CD4-positive, CD25-positive, alpha-beta regulatory T cell (primary cell): Measurements from ENCODE around the gene SERTAD1. TPM values are rescaled to one million over a fixed set of nuclear protein-coding genes. Genes with fewer than 3 reads are reported as not detected.
"Not testable (repeated sequence)": the region's sequence is repeated elsewhere in the genome, so short reads cannot be mapped to it uniquely, and the experiment has no call there.

Experiments
- ATAC-seq, 2 donors: fragments of 150-1000 bp; cut with Tn5 transposase; one replicate each; pipeline ENCODE4 v1.10.0; 2021; ENCODE audit warnings: low read depth in 2 of 2, moderate number of reproducible peaks in 2 of 2, moderate library complexity in 1 of 2
- DNase-seq, 3 donors: peaks; one replicate each; pipeline versions ENCODE4 v3.0.0 to v3.0.0-alpha.2; 2012 to 2022; ENCODE audit warnings: mixed read lengths in 1 of 3
- H3K27ac ChIP-seq: one replicate; pipeline ENCODE4 v1.7.0; 2013; ENCODE audit warnings: mild to moderate bottlenecking, low read length; ENCODE audit not compliant: insufficient read depth, poor library complexity, severe bottlenecking
- H3K27me3 ChIP-seq: one replicate; pipeline ENCODE4 v1.7.0; 2013; ENCODE audit warnings: low read length; ENCODE audit not compliant: control insufficient read depth, insufficient read depth
- H3K36me3 ChIP-seq: one replicate; pipeline ENCODE4 v1.7.0; 2013; ENCODE audit warnings: mild to moderate bottlenecking, low read length, moderate library complexity; ENCODE audit not compliant: control insufficient read depth, insufficient read depth
- H3K4me1 ChIP-seq: 2 replicates; pipeline ENCODE4 v1.7.0; 2013; ENCODE audit warnings: mild to moderate bottlenecking, low read length; ENCODE audit not compliant: insufficient read depth, control insufficient read depth, poor library complexity, severe bottlenecking
- H3K4me3 ChIP-seq: one replicate; pipeline ENCODE4 v1.7.0; 2013; ENCODE audit warnings: low read depth, mild to moderate bottlenecking, low read length, moderate library complexity
- H3K9me3 ChIP-seq, 2 experiments: 1 replicate in 1 of 2; 2 replicates in 1 of 2; pipeline ENCODE4 v1.7.0; 2013; ENCODE audit warnings: low read length in 2 of 2, mild to moderate bottlenecking in 1 of 2, moderate library complexity in 1 of 2; ENCODE audit not compliant: control insufficient read depth in 2 of 2
- H3K27ac Mint-ChIP-seq, 3 donors: one replicate each; pipeline ENCODE4 v1.8.0; 2020 to 2022; ENCODE audit warnings: mild to moderate bottlenecking in 3 of 3, mixed read lengths in 3 of 3, moderate library complexity in 2 of 3
- H3K27me3 Mint-ChIP-seq: one replicate; pipeline ENCODE4 v1.8.0; 2022; ENCODE audit warnings: mild to moderate bottlenecking, mixed read lengths
- H3K36me3 Mint-ChIP-seq: one replicate; pipeline ENCODE4 v1.8.0; 2020; ENCODE audit warnings: mixed read lengths
- H3K4me1 Mint-ChIP-seq, 4 donors: one replicate each; pipeline ENCODE4 v1.8.0; 2020 to 2022; ENCODE audit warnings: mixed read lengths in 4 of 4, mild to moderate bottlenecking in 1 of 4
- H3K4me3 Mint-ChIP-seq, 4 donors: one replicate each; pipeline ENCODE4 v1.8.0; 2020 to 2022; ENCODE audit warnings: mild to moderate bottlenecking in 4 of 4, mixed read lengths in 4 of 4, moderate library complexity in 3 of 4
- H3K9me3 Mint-ChIP-seq, 7 donors: one replicate each; pipeline ENCODE4 v1.8.0; 2020 to 2022; ENCODE audit warnings: mixed read lengths in 7 of 7, mild to moderate bottlenecking in 3 of 7, moderate library complexity in 2 of 7
- polyA plus RNA-seq, 4 donors: library from polyadenylated mRNA; unstranded; fragments of 300-500 nt; fragmentation: Illumina TruSeq; gene quantifications; one replicate each; pipeline ENCODE4 v1.2.3, GENCODE V29; 2021
- total RNA-seq: library from RNA; stranded (reverse); gene quantifications from one replicate; pipeline ENCODE4 v1.2.3, GENCODE V29; 2022

SERTAD1 gene
- total and polyA plus RNA-seq, 5 donors from 2014 or later = 5.5 to 17.0 (median 6.1) TPM

- Mint-ChIP-seq H3K27ac (no peak overlapping the region), H3K4me1 (peaks cover 0 to 10% (median 4%) of the 10 kb centered on the region in 4 donors), H3K4me3 (no peak overlapping the region), H3K9me3 (no peaks in the 10 kb centered on the region), H3K27me3 (peaks cover 3% of the 10 kb centered on the region), H3K36me3 (no peaks in the 10 kb centered on the region)
- Histone ChIP-seq H3K27ac (no peak overlapping the region), H3K9me3 (no peaks in the 10 kb centered on the region), H3K4me3 (no peak overlapping the region), H3K36me3 (no peaks in the 10 kb centered on the region), H3K4me1 (peaks cover 3% of the 10 kb centered on the region), H3K27me3 (no peaks in the 10 kb centered on the region)
- DNase-seq (no peak), ATAC-seq (no peak)
Measured at GRCh38 chr19:40412866-40413265, 12.9 kb downstream of the SERTAD1 start.

- no peaks in the 10 kb centered on the region for H3K27me3 Mint-ChIP-seq
- no peaks in the 10 kb centered on the region for H3K9me3 Mint-ChIP-seq
- DNase-seq (no peak), ATAC-seq (no peak)
- no peaks in the 10 kb centered on the region for H3K36me3 Mint-ChIP-seq
- Histone ChIP-seq H3K9me3 (no peaks in the 10 kb centered on the region), H3K27me3 (no peaks in the 10 kb centered on the region), H3K4me1 (peaks cover 5% of the 10 kb centered on the region), H3K36me3 (no peaks in the 10 kb centered on the region), H3K4me3 (no peak overlapping the region), H3K27ac (no peak overlapping the region)
- no peak overlapping the region for H3K27ac Mint-ChIP-seq
- peaks cover 0 to 10% (median 4%) of the 10 kb centered on the region in 4 donors for H3K4me1 Mint-ChIP-seq
- no peak overlapping the region for H3K4me3 Mint-ChIP-seq
Measured at GRCh38 chr19:40411958-40412499, 13.8 kb downstream of the SERTAD1 start.

GRCh38 chr19:40411125-40411842 lies 14.5 kb downstream of the SERTAD1 start:
- no peaks in the 10 kb centered on the region for H3K27me3 Mint-ChIP-seq

GRCh38 chr19:40410030-40410389 lies 15.8 kb downstream of the SERTAD1 start:
- no peak overlapping the region for H3K27ac Mint-ChIP-seq

More at GRCh38 chr19:40411125-40411842, 14.5 kb downstream of the SERTAD1 start:
- Histone ChIP-seq H3K27me3 (no peaks in the 10 kb centered on the region), H3K4me1 (peaks cover 5% of the 10 kb centered on the region), H3K9me3 (no peaks in the 10 kb centered on the region), H3K27ac (no peak overlapping the region), H3K36me3 (no peaks in the 10 kb centered on the region), H3K4me3 (no peak overlapping the region)
- ATAC-seq (no peak), DNase-seq (no peak)
- no peak overlapping the region for H3K27ac Mint-ChIP-seq
- H3K9me3 Mint-ChIP-seq = no peaks in the 10 kb centered on the region
- H3K4me1 Mint-ChIP-seq = peaks cover 0 to 10% (median 2%) of the 10 kb centered on the region in 4 donors
- no peaks in the 10 kb centered on the region for H3K36me3 Mint-ChIP-seq
- no peak overlapping the region for H3K4me3 Mint-ChIP-seq

GRCh38 chr19:40408598-40408925 lies 17.2 kb downstream of the SERTAD1 start:
- not testable (repeated sequence) for H3K27ac ChIP-seq, H3K4me3 ChIP-seq, H3K27ac Mint-ChIP-seq, H3K9me3 Mint-ChIP-seq, H3K9me3 ChIP-seq, H3K36me3 Mint-ChIP-seq, H3K36me3 ChIP-seq, H3K4me3 Mint-ChIP-seq, DNase-seq, H3K27me3 Mint-ChIP-seq, H3K4me1 ChIP-seq, ATAC-seq, H3K27me3 ChIP-seq
- peaks cover 0 to 19% (median 5%) of the 10 kb centered on the region in 4 donors for H3K4me1 Mint-ChIP-seq

More at GRCh38 chr19:40410030-40410389, 15.8 kb downstream of the SERTAD1 start:
- Mint-ChIP-seq H3K4me3 (no peak overlapping the region), H3K9me3 (no peaks in the 10 kb centered on the region), H3K36me3 (no peaks in the 10 kb centered on the region), H3K4me1 (peaks cover 0 to 12% (median 3%) of the 10 kb centered on the region in 4 donors), H3K27me3 (no peaks in the 10 kb centered on the region)
- no peak overlapping the region for H3K27ac ChIP-seq
- H3K9me3 ChIP-seq = no peaks in the 10 kb centered on the region
- H3K4me1 ChIP-seq = peaks cover 5% of the 10 kb centered on the region
- DNase-seq (no peak), ATAC-seq (no peak)
- no peak overlapping the region for H3K4me3 ChIP-seq
- no peaks in the 10 kb centered on the region for H3K36me3 ChIP-seq
- H3K27me3 ChIP-seq = no peaks in the 10 kb centered on the region

GRCh38 chr19:40407714-40408597 lies 17.8 kb downstream of the SERTAD1 start:
- Histone ChIP-seq H3K4me3 (no peak overlapping the region), H3K4me1 (peaks cover 13% of the 10 kb centered on the region), H3K36me3 (no peaks in the 10 kb centered on the region), H3K27me3 (no peaks in the 10 kb centered on the region), H3K27ac (no peak overlapping the region), H3K9me3 (no peaks in the 10 kb centered on the region)
- Mint-ChIP-seq H3K4me1 (peaks cover 0 to 25% (median 7%) of the 10 kb centered on the region in 4 donors), H3K36me3 (no peaks in the 10 kb centered on the region), H3K27me3 (no peaks in the 10 kb centered on the region), H3K27ac (no peak overlapping the region), H3K4me3 (no peak overlapping the region), H3K9me3 (no peaks in the 10 kb centered on the region)
- ATAC-seq = no peak
- DNase-seq = peak in 1 of 3 donors; percentile 44

- Mint-ChIP-seq H3K27me3 (peaks cover 6% of the 10 kb centered on the region), H3K9me3 (no peaks in the 10 kb centered on the region), H3K4me1 (peaks cover 0 to 46% (median 20%) of the 10 kb centered on the region in 4 donors), H3K27ac (peak overlapping the region; percentile 45 to 99 (median 93)), H3K36me3 (peaks cover 12% of the 10 kb centered on the region), H3K4me3 (peak overlapping the region; percentile 81 to 98 (median 94))
- Histone ChIP-seq H3K4me1 (peaks cover 13% of the 10 kb centered on the region), H3K4me3 (peak overlapping the region; percentile 67), H3K36me3 (no peaks in the 10 kb centered on the region), H3K27ac (peak overlapping the region; percentile 60), H3K9me3 (no peaks in the 10 kb centered on the region), H3K27me3 (no peaks in the 10 kb centered on the region)
- ATAC-seq = peak; percentile 51 to 60
- DNase-seq = peak; percentile 57 to 87 (median 75)
Measured at GRCh38 chr19:40403262-40403984, 22.4 kb downstream of the SERTAD1 start.
